H1 (cell line): ENCODE measurements around the gene MRGPRX4. TPM values are rescaled to one million over a fixed set of nuclear protein-coding genes. Genes with fewer than 3 reads are reported as not detected.

ENCODE experiments used
- CTCF ChIA-PET: fragments of 300-600 bp; sonication (Branson Sonifier 250); formaldehyde crosslinking; loops from one replicate; lab custom pipeline; 2021; ENCODE audit not compliant: partially characterized antibody; lab: Charles Lee
- POLR2A ChIA-PET: fragments of 300-600 bp; sonication (Branson Sonifier 250); formaldehyde crosslinking; loops from one replicate; lab custom pipeline; 2021; ENCODE audit warnings: inconsistent platforms; ENCODE audit not compliant: partially characterized antibody; lab: Charles Lee
- DNase-seq, 2 experiments: peaks; one replicate each; pipeline versions ENCODE4 v3.0.0 to v3.0.0-alpha.2; 2010 to 2022; ENCODE audit warnings: low spot score in 2 of 2, low read depth in 1 of 2, mixed read lengths in 1 of 2
- FAIRE-seq: peaks from 2 replicates; lab custom pipeline; 2011; peaks lifted over from hg19 to GRCh38; lab: Jason Lieb, UNC
- H2AFZ ChIP-seq: 2 replicates; pipeline ENCODE4 v1.8.1; 2012; ENCODE audit warnings: low read length, inconsistent platforms
- H2AK5ac ChIP-seq: 2 replicates; pipeline ENCODE4 v1.6.1; 2013; ENCODE audit warnings: low read depth, low read length
- H2BK120ac ChIP-seq: replicated peaks from 2 replicates; pipeline ENCODE3; 2013; ENCODE audit warnings: low read depth, low read length, inconsistent platforms
- H2BK12ac ChIP-seq: 2 replicates; pipeline ENCODE4 v1.6.1; 2013; ENCODE audit warnings: low read depth, low read length
- H2BK15ac ChIP-seq: 2 replicates; pipeline ENCODE4 v1.6.1; 2013; ENCODE audit warnings: low read length
- H2BK20ac ChIP-seq: 2 replicates; pipeline ENCODE4 v1.6.1; 2013; ENCODE audit warnings: low read length
- H2BK5ac ChIP-seq: 2 replicates; pipeline ENCODE4 v1.6.1; 2013; ENCODE audit warnings: low read depth, low read length
- H3K14ac ChIP-seq: 2 replicates; pipeline ENCODE4 v1.6.1; 2013; ENCODE audit warnings: inconsistent platforms; ENCODE audit not compliant: insufficient read length
- H3K18ac ChIP-seq: 2 replicates; pipeline ENCODE4 v1.6.1; 2013; ENCODE audit warnings: low read length; ENCODE audit errors: extremely low read depth
- H3K23ac ChIP-seq: 2 replicates; pipeline ENCODE4 v1.6.1; 2013; ENCODE audit warnings: inconsistent platforms; ENCODE audit not compliant: insufficient read length
- H3K23me2 ChIP-seq: 2 replicates; pipeline ENCODE4 v1.6.1; 2013; ENCODE audit warnings: low read depth, low read length
- H3K27ac ChIP-seq: 2 replicates; pipeline ENCODE4 v1.6.1; 2011; ENCODE audit warnings: low read depth, low read length, inconsistent platforms
- H3K27me3 ChIP-seq, 4 experiments: replicated peaks in 1 of 4; 1 replicate in 1 of 4; 2 replicates in 3 of 4; pipeline versions ENCODE4 v1.6.1 to v1.8.1; 2011 to 2013; ENCODE audit warnings: low read length in 3 of 4, mild to moderate bottlenecking in 3 of 4, inconsistent platforms in 2 of 4, mixed read lengths in 2 of 4, moderate library complexity in 1 of 4; ENCODE audit not compliant: control insufficient read depth in 3 of 4, insufficient read depth in 3 of 4; ENCODE audit errors: extremely low read depth in 1 of 4
- H3K36me3 ChIP-seq, 4 experiments: 2 replicates each; pipeline versions ENCODE4 v1.6.1 to v1.8.1; 2011 to 2013; ENCODE audit warnings: mild to moderate bottlenecking in 4 of 4, low read length in 3 of 4, moderate library complexity in 2 of 4, control low read depth in 1 of 4, inconsistent platforms in 1 of 4; ENCODE audit not compliant: insufficient read depth in 4 of 4, control insufficient read depth in 2 of 4
- H3K4ac ChIP-seq: replicated peaks from 2 replicates; pipeline ENCODE3; 2013; ENCODE audit warnings: low read length, low read depth, mixed read lengths, inconsistent platforms; ENCODE audit not compliant: insufficient read length
- H3K4me1 ChIP-seq, 4 experiments: replicated peaks in 1 of 4; 1 replicate in 1 of 4; 2 replicates in 3 of 4; pipeline versions ENCODE4 v1.6.1 to v1.8.1; 2011 to 2013; ENCODE audit warnings: low read length in 3 of 4, inconsistent platforms in 2 of 4, mixed read lengths in 1 of 4; ENCODE audit not compliant: insufficient read depth in 4 of 4, control insufficient read depth in 3 of 4
- H3K4me2 ChIP-seq, 2 experiments: 2 replicates each; pipeline versions ENCODE4 v1.6.1 to v1.8.1; 2011 to 2013; ENCODE audit warnings: low read depth in 2 of 2, low read length in 2 of 2, control low read depth in 1 of 2, inconsistent platforms in 1 of 2, mild to moderate bottlenecking in 1 of 2; ENCODE audit not compliant: insufficient read depth in 1 of 2
- H3K4me3 ChIP-seq, 4 experiments: fragments of 200-600, 300-600 bp in 1 of 4; sonication (generic), shearing (Covaris generic), sonication (Bioruptor Twin) in 1 of 4; 2 replicates each; pipeline versions ENCODE4 v1.5.1 to v1.8.1; 2011 to 2016; ENCODE audit warnings: low read length in 4 of 4, low read depth in 3 of 4, control low read depth in 2 of 4, inconsistent platforms in 2 of 4, mild to moderate bottlenecking in 2 of 4, mixed read lengths in 1 of 4, moderate library complexity in 1 of 4; ENCODE audit not compliant: insufficient read depth in 2 of 4; ENCODE audit errors: extremely low read depth in 1 of 4
- H3K56ac ChIP-seq: replicated peaks from 2 replicates; pipeline ENCODE3; 2013; ENCODE audit warnings: low read depth, mild to moderate bottlenecking, mixed read lengths, low read length, inconsistent platforms; ENCODE audit not compliant: insufficient read length
- H3K79me1 ChIP-seq: 2 replicates; pipeline ENCODE4 v1.6.1; 2013; ENCODE audit warnings: low read depth, low read length, control low read depth
- H3K79me2 ChIP-seq, 2 experiments: 2 replicates each; pipeline versions ENCODE4 v1.6.1 to v1.8.1; 2012 to 2013; ENCODE audit warnings: low read length in 2 of 2, mild to moderate bottlenecking in 2 of 2, inconsistent platforms in 1 of 2; ENCODE audit not compliant: insufficient read depth in 2 of 2, control insufficient read depth in 1 of 2
- H3K9ac ChIP-seq, 4 experiments: replicated peaks in 1 of 4; 1 replicate in 1 of 4; 2 replicates in 3 of 4; pipeline versions ENCODE4 v1.6.1 to v1.8.1; 2011 to 2013; ENCODE audit warnings: low read depth in 3 of 4, low read length in 3 of 4, control low read depth in 2 of 4, mild to moderate bottlenecking in 2 of 4, moderate library complexity in 2 of 4, inconsistent platforms in 1 of 4; ENCODE audit errors: extremely low read depth in 1 of 4
- H3K9me3 ChIP-seq, 2 experiments: 2 replicates each; pipeline versions ENCODE4 v1.6.1 to v1.8.1; 2012 to 2013; ENCODE audit warnings: mild to moderate bottlenecking in 2 of 2, moderate library complexity in 2 of 2, control low read depth in 1 of 2, inconsistent platforms in 1 of 2, low read depth in 1 of 2, low read length in 1 of 2, mixed read lengths in 1 of 2; ENCODE audit not compliant: insufficient read depth in 2 of 2
- H4K20me1 ChIP-seq, 2 experiments: replicated peaks in 1 of 2; 2 replicates each; pipeline versions ENCODE3 to v1.8.1; 2011 to 2013; ENCODE audit warnings: inconsistent platforms in 2 of 2, low read length in 2 of 2, mild to moderate bottlenecking in 1 of 2; ENCODE audit not compliant: insufficient read depth in 2 of 2, control insufficient read depth in 1 of 2
- H4K5ac ChIP-seq: 2 replicates; pipeline ENCODE4 v1.6.1; 2013; ENCODE audit warnings: low read length, low read depth, mixed read lengths, inconsistent platforms; ENCODE audit not compliant: insufficient read length
- H4K8ac ChIP-seq: 2 replicates; pipeline ENCODE4 v1.8.0; 2013; ENCODE audit warnings: mild to moderate bottlenecking, moderate library complexity, low read length, inconsistent platforms; ENCODE audit not compliant: insufficient read depth; ENCODE audit errors: extremely low read depth
- H4K91ac ChIP-seq: replicated peaks from 2 replicates; pipeline ENCODE3; 2013; ENCODE audit warnings: low read length, mixed read lengths, inconsistent platforms; ENCODE audit not compliant: insufficient read length
- BACH1 ChIP-seq: IDR thresholded peaks from 2 replicates; pipeline ENCODE4 v1.6.1; 2012; ENCODE audit warnings: low read length, improper control_type of control experiment
- CBX5 ChIP-seq: fragments of 300-800, 300-1000 bp; sonication (generic); IDR thresholded peaks from 2 replicates; pipeline ENCODE4 v1.7.1; 2016; ENCODE audit warnings: antibody characterized with exemption, low read length, low read depth
- CHD2 ChIP-seq: IDR thresholded peaks from 2 replicates; pipeline ENCODE4 v1.6.1; 2012; ENCODE audit warnings: low read length, improper control_type of control experiment
- EGR1 ChIP-seq: IDR thresholded peaks from 2 replicates; pipeline ENCODE4 v1.6.1; 2011; ENCODE audit warnings: low read depth, low read length, borderline replicate concordance
- EP300 ChIP-seq, 2 experiments: IDR thresholded peaks; 1 replicate in 1 of 2; 2 replicates in 1 of 2; pipeline ENCODE4 v1.6.1; 2011 to 2012; ENCODE audit warnings: low read depth in 2 of 2, low read length in 2 of 2, mild to moderate bottlenecking in 2 of 2, borderline replicate concordance in 1 of 2, inconsistent platforms in 1 of 2, moderate library complexity in 1 of 2
- HDAC2 ChIP-seq, 2 experiments: fragments of 300-600 bp in 1 of 2; sonication (generic) in 1 of 2; IDR thresholded peaks; 2 replicates each; pipeline ENCODE4 v1.6.1; 2011 to 2012; ENCODE audit warnings: low read depth in 2 of 2, low read length in 2 of 2, mild to moderate bottlenecking in 2 of 2, moderate library complexity in 2 of 2, borderline replicate concordance in 1 of 2, inconsistent platforms in 1 of 2
- JUND ChIP-seq: IDR thresholded peaks from 2 replicates; pipeline ENCODE4 v1.6.1; 2011; ENCODE audit warnings: mild to moderate bottlenecking, improper control_type of control experiment, low read length
- POLR2A ChIP-seq, 2 experiments: IDR thresholded peaks; 1 replicate in 1 of 2; 2 replicates in 1 of 2; pipeline ENCODE4 v1.6.1; 2011; ENCODE audit warnings: low read depth in 2 of 2, low read length in 2 of 2, mild to moderate bottlenecking in 2 of 2; ENCODE audit errors: control extremely low read depth in 1 of 2
- SIN3A ChIP-seq, 2 experiments: IDR thresholded peaks in 1 of 2; conservative IDR thresholded peaks in 1 of 2; 2 replicates each; pipeline ENCODE4 v1.6.1; 2011 to 2012; ENCODE audit warnings: low read length in 2 of 2, improper control_type of control experiment in 1 of 2, low read depth in 1 of 2, mild to moderate bottlenecking in 1 of 2
- SIRT6 ChIP-seq: IDR thresholded peaks from one replicate; pipeline ENCODE4 v1.7.1; 2012; ENCODE audit warnings: low read length, inconsistent platforms
- TBP ChIP-seq: IDR thresholded peaks from 2 replicates; pipeline ENCODE4 v1.6.1; 2011; ENCODE audit warnings: low read depth, low read length, improper control_type of control experiment
- YY1 ChIP-seq: IDR thresholded peaks from 2 replicates; pipeline ENCODE4 v1.6.1; 2011; ENCODE audit warnings: low read depth, mild to moderate bottlenecking, low read length
- WGBS, 2 experiments: shearing (Covaris generic) in 1 of 2; methylation state at CpG; one replicate each; pipeline versions ENCODE4 v1.1.6 to v1.1.7; 2013 to 2015; ENCODE audit warnings: low lambda C conversion rate in 2 of 2, mixed read lengths in 2 of 2, inconsistent platforms in 1 of 2, low coverage in 1 of 2, missing lambda C conversion rate in 1 of 2; ENCODE audit not compliant: insufficient replicate concordance in 2 of 2, insufficient coverage in 1 of 2, insufficient read length in 1 of 2; ENCODE audit errors: extremely low coverage in 1 of 2, missing lambda C conversion rate in 1 of 2; 5-methylcytosine and 5-hydroxymethylcytosine counted together
- polyA plus RNA-seq, 7 experiments: library from polyadenylated mRNA; depleted of rRNA in 3 of 7; stranded (reverse) in 5 of 7; unstranded in 2 of 7; fragments of >200 nt in 5 of 7; fragments of 200-250 nt in 2 of 7; gene quantifications; 1 replicate in 5 of 7; 2 replicates in 1 of 7; 4 replicates in 1 of 7; pipeline versions ENCODE4 v1.2.1 to v1.2.3, GENCODE V29; 2011 to 2013; ENCODE audit warnings: missing spikeins in 2 of 7, mixed read lengths in 2 of 7
- total RNA-seq: library from RNA; stranded (reverse); fragmentation: NEBNext Ultra II Directional; extraction: Animal tissue kit (Norgen Biotek cat#: 25700); gene quantifications from 2 replicates; pipeline ENCODE4 v1.2.1, GENCODE V29; 2021
- TF ChIP-seq, protein P1 (sequence below): IDR thresholded peaks from 2 replicates; pipeline ENCODE4 v1.6.1; 2011; ENCODE audit warnings: low read depth, mild to moderate bottlenecking, low read length; ENCODE audit not compliant: insufficient read depth

The MRGPRX4 gene
- total and polyA plus RNA-seq, 2 of the 8 experiments (the other 6 are each of a cell fraction or from before 2014, with no cell fraction given): not detected

DNA sequence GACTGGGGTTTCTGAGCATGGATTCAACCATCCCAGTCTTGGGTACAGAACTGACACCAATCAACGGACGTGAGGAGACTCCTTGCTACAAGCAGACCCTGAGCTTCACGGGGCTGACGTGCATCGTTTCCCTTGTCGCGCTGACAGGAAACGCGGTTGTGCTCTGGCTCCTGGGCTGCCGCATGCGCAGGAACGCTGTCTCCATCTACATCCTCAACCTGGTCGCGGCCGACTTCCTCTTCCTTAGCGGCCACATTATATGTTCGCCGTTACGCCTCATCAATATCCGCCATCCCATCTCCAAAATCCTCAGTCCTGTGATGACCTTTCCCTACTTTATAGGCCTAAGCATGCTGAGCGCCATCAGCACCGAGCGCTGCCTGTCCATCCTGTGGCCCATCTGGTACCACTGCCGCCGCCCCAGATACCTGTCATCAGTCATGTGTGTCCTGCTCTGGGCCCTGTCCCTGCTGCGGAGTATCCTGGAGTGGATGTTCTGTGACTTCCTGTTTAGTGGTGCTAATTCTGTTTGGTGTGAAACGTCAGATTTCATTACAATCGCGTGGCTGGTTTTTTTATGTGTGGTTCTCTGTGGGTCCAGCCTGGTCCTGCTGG, 35.3 kb upstream of the MRGPRX4 start:
- Histone ChIP-seq H4K8ac (no peak overlapping the region), H3K4ac (no peak overlapping the region), H2AK5ac (no peak overlapping the region), H3K36me3 (no peaks in the 10 kb centered on the region), H3K14ac (no peak overlapping the region), H3K9me3 (peaks cover 0 to 3% of the 10 kb centered on the region in 2 experiments; a peak in 1 of 4 replicates), H3K27ac (no peak overlapping the region), H3K23me2 (no peaks in the 10 kb centered on the region), H2BK12ac (0 out of 2 replicates have a peak overlapping the region, but pooled peaks have one; percentile 9), H3K4me1 (peaks cover 0 to 9% (median 0%) of the 10 kb centered on the region in 4 experiments; a peak in 1 of 7 replicates), H4K5ac (no peak overlapping the region), H3K23ac (no peak overlapping the region), H3K27me3 (no peaks in the 10 kb centered on the region), H2AFZ (no peak overlapping the region), H2BK5ac (no peak overlapping the region), H2BK20ac (no peak overlapping the region), H3K18ac (no peak overlapping the region), H3K79me1 (no peaks in the 10 kb centered on the region), H3K4me3 (no peak overlapping the region), H3K9ac (no peak overlapping the region), H3K56ac (no peak overlapping the region), H2BK15ac (no peak overlapping the region), H3K79me2 (no peaks in the 10 kb centered on the region), H4K20me1 (no peaks in the 10 kb centered on the region), H2BK120ac (no peak overlapping the region), H4K91ac (no peak overlapping the region), H3K4me2 (no peak overlapping the region)
- DNase-seq (no peak), FAIRE-seq (no peak)
- 96% methylated on average over 29 of the region's 29 CpGs; no CpG with 5 or more reads in 1 of the 2 experiments for WGBS, 2 experiments
- CTCF ChIA-PET: interaction anchor here (1.6 kb wide), 1 partner anchor 22 kb away, joined by 4 read pairs; no protein-coding TSS in a partner anchor
- POLR2A ChIA-PET: no interaction called here
- no peak for TF ChIP-seq EP300 (IDR thresholded peaks at IDR 0.05; ENCODE audit: borderline replicate concordance in 1 of 2, low read depth in 2 of 2, low read length in 2 of 2)
- TF ChIP-seq, protein P1, sequence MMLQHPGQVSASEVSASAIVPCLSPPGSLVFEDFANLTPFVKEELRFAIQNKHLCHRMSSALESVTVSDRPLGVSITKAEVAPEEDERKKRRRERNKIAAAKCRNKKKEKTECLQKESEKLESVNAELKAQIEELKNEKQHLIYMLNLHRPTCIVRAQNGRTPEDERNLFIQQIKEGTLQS: no peak
- TF ChIP-seq POLR2A (IDR thresholded peaks at IDR 0.05; ENCODE audit: control extremely low read depth in 1 of 2, low read depth in 2 of 2, low read length in 2 of 2): no peak
- no peak for TF ChIP-seq BACH1
- TF ChIP-seq CBX5: no peak
- TF ChIP-seq EGR1: no peak
- TF ChIP-seq HDAC2 (IDR thresholded peaks at IDR 0.05; ENCODE audit: borderline replicate concordance in 1 of 2, low read depth in 2 of 2, low read length in 2 of 2): no peak
- TF ChIP-seq YY1: no peak
- no peak for TF ChIP-seq SIN3A (conservative IDR thresholded peaks at IDR 0.05 in 1 of 2, IDR thresholded peaks at IDR 0.05 in 1 of 2; ENCODE audit: low read depth in 1 of 2, low read length in 2 of 2)
- no peak for TF ChIP-seq TBP
- no peak for TF ChIP-seq JUND
- TF ChIP-seq SIRT6: no peak
- no peak for TF ChIP-seq CHD2
